VCaP (cell line): ENCODE results near the gene TSC22D2.

ENCODE experiments used
- H3K27ac ChIP-seq: fragments of 450-650 bp; 2 replicates; pipeline ENCODE4 v1.5.1; 2017
- TF ChIP-seq, protein P1 (sequence below): fragments of 450-650 bp; conservative IDR thresholded peaks from 2 replicates; pipeline ENCODE4 v1.5.1; 2017; ENCODE audit warnings: mild to moderate bottlenecking, moderate library complexity

The TSC22D2 gene

DNA sequence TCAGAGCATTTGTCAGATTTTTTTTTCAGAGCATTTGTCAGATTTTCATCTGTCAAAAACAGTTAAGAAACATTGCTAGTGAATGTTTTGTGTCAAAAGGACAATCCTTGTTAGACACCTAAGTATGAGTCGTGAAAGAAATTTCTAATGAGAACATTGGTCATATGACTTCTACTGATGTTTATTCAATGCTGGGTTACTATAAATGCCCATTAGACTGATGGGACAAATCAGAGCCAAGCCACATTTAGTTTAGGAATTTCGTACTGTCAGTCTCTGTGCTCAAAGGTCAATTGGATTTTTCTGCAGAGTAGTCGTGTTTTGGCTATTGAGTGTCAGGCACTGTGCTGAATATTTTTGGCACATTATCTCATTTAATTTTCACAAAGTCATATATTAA, 31.6 kb downstream of the TSC22D2 start:
- TF ChIP-seq, protein P1, sequence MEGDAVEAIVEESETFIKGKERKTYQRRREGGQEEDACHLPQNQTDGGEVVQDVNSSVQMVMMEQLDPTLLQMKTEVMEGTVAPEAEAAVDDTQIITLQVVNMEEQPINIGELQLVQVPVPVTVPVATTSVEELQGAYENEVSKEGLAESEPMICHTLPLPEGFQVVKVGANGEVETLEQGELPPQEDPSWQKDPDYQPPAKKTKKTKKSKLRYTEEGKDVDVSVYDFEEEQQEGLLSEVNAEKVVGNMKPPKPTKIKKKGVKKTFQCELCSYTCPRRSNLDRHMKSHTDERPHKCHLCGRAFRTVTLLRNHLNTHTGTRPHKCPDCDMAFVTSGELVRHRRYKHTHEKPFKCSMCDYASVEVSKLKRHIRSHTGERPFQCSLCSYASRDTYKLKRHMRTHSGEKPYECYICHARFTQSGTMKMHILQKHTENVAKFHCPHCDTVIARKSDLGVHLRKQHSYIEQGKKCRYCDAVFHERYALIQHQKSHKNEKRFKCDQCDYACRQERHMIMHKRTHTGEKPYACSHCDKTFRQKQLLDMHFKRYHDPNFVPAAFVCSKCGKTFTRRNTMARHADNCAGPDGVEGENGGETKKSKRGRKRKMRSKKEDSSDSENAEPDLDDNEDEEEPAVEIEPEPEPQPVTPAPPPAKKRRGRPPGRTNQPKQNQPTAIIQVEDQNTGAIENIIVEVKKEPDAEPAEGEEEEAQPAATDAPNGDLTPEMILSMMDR: no peak
- H3K27ac ChIP-seq: no peak overlapping the region

DNA sequence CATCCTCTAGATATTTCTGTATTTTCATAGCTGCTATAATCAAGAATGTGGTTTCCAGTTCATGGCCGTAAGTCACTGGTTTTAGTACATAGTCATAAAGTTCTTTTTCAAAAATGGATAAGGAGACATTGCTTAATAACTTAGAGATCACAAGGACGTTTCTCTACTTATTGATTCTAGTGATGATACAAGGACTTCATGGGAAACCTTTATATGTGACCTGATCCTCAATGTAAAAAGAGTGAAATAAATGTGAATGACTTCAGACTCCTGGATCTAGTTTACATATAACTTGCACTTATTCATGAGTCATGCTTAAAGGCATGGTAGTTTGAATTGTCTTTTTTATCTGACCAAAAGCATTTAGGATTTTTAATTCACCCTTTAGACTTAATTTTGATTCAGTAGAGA, 35.2 kb downstream of the TSC22D2 start:
- TF ChIP-seq, protein P1: no peak
- H3K27ac ChIP-seq: no peak overlapping the region

GRCh38 chr3:150444371-150444770, 36.3 kb downstream of the TSC22D2 start:
- TF ChIP-seq, protein P1: no peak
- no peak overlapping the region for H3K27ac ChIP-seq

DNA sequence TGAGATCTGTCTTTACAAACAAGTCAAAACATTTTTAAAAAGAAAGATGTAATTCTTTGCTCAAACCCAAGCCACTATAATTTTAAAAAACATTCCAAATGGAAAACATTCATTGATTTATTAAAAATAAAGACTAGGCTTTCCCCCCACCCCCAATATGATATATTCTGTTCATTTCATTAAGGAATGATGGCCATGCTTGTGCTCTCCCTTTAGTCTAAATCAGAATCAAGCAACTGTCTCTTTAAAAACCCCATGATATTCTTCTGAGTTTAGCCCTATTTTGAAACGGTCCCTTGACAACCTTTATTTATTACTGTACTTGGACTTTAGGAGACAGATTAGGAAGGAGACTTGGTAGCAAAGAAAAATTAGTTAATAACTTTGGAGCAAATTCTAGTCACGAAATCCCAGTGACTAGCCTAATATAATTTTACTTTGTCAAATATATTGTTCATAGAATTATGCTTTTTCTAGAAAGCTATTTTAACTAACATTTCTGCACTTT, 38.4 kb downstream of the TSC22D2 start:
- H3K27ac ChIP-seq: no peak overlapping the region
- TF ChIP-seq, protein P1: no peak

GRCh38 chr3:150447084-150447483, 39.0 kb downstream of the TSC22D2 start:
- TF ChIP-seq, protein P1: no peak
- H3K27ac ChIP-seq: no peak overlapping the region

GRCh38 chr3:150447631-150448465, 39.8 kb downstream of the TSC22D2 start:
- no peak overlapping the region for H3K27ac ChIP-seq
- TF ChIP-seq, protein P1: no peak

DNA sequence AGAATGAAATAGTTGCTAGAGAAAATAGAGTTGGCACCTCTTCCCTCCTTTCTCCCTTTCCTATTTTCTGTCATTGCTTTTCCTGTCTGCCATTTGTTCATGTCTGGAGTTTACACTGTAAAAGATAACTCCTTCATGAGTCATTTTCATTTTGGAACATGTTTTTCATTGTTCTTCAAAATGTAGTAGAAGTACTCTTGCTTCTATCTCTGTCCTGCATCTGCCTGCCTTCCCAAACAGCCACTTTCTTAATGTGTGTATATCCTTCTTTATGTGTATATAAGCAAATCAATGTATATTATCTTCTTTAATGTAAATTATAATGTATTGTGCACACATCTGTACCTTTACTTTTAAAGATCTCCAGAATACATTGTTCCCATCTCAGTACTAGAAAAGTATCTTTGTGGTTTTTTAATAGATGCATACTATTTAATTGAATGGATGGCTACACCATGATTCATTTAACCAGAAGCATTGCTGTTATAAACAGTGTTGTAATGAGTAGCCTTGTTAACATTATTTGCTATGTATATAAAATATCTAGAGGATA, 41.1 kb downstream of the TSC22D2 start:
- H3K27ac ChIP-seq: no peak overlapping the region
- TF ChIP-seq, protein P1: no peak
